GM23338 (cell line): ENCODE measurements around the gene CENPE. TPM values are rescaled to one million over a fixed set of nuclear protein-coding genes. Genes with fewer than 3 reads are reported as not detected.

Experiments used
- ATAC-seq: fragments of 200-7000 bp; cut with Tn5 transposase; 3 replicates; pipeline ENCODE4 v1.9.1; 2020
- DNase-seq: peaks from one replicate; pipeline ENCODE4 v3.0.0-alpha.2; 2015; ENCODE audit warnings: low spot score
- H2AFZ ChIP-seq: fragments of 200-600 bp; sonication (generic); 2 replicates; pipeline ENCODE4 v1.8.0; 2016; ENCODE audit warnings: antibody characterized with exemption, mild to moderate bottlenecking, moderate library complexity
- H3F3A ChIP-seq: fragments of 200-600 bp; sonication (generic); replicated peaks from 2 replicates; pipeline ENCODE4 v1.8.0; 2017; ENCODE audit warnings: antibody characterized with exemption, mixed run types, low read depth
- H3K27ac ChIP-seq: fragments of 200-600 bp; sonication (generic); 2 replicates; pipeline ENCODE4 v1.6.1; 2016; ENCODE audit warnings: low read depth
- H3K27me3 ChIP-seq: fragments of 200-600 bp; sonication (generic); 2 replicates; pipeline ENCODE4 v1.8.0; 2016; ENCODE audit warnings: mild to moderate bottlenecking, mixed run types, moderate library complexity; ENCODE audit not compliant: insufficient read depth
- H3K36me3 ChIP-seq: fragments of 200-600 bp; sonication (generic); 2 replicates; pipeline ENCODE4 v1.8.0; 2016; ENCODE audit warnings: mild to moderate bottlenecking; ENCODE audit not compliant: insufficient read depth
- H3K4me1 ChIP-seq: fragments of 200-600 bp; sonication (generic); 2 replicates; pipeline ENCODE4 v1.8.0; 2016; ENCODE audit warnings: mild to moderate bottlenecking, moderate library complexity; ENCODE audit not compliant: insufficient read depth
- H3K4me2 ChIP-seq: fragments of 200-600 bp; sonication (generic); 2 replicates; pipeline ENCODE4 v1.7.1; 2017; ENCODE audit warnings: mixed run types
- H3K4me3 ChIP-seq: fragments of 200-600 bp; sonication (generic); 2 replicates; pipeline ENCODE4 v1.6.1; 2016; ENCODE audit warnings: mixed run types
- H3K79me2 ChIP-seq: fragments of 200-600 bp; sonication (generic); replicated peaks from 2 replicates; pipeline ENCODE4 v1.8.0; 2017; ENCODE audit warnings: mild to moderate bottlenecking; ENCODE audit not compliant: insufficient read depth
- H3K9me2 ChIP-seq: fragments of 200-600 bp; sonication (generic); 2 replicates; pipeline ENCODE4 v1.8.0; 2017; ENCODE audit not compliant: insufficient read depth
- H4K20me1 ChIP-seq: fragments of 200-600 bp; sonication (generic); replicated peaks from 2 replicates; pipeline ENCODE4 v1.8.0; 2017; ENCODE audit warnings: mild to moderate bottlenecking; ENCODE audit not compliant: insufficient read depth
- H3K27ac Mint-ChIP-seq: 2 replicates; pipeline ENCODE4 v1.8.0; 2020; ENCODE audit warnings: inconsistent platforms, mild to moderate bottlenecking, moderate library complexity, mixed read lengths
- H3K27me3 Mint-ChIP-seq: 3 replicates; pipeline ENCODE4 v1.8.0; 2022; ENCODE audit warnings: low read depth, mild to moderate bottlenecking, moderate library complexity, mixed read lengths, inconsistent platforms; ENCODE audit not compliant: insufficient read depth, poor library complexity
- H3K36me3 Mint-ChIP-seq: 3 replicates; pipeline ENCODE4 v1.8.0; 2021; ENCODE audit warnings: low read depth, mild to moderate bottlenecking, inconsistent platforms, moderate library complexity, mixed read lengths
- H3K4me1 Mint-ChIP-seq: 3 replicates; pipeline ENCODE4 v1.8.0; 2020; ENCODE audit warnings: mild to moderate bottlenecking, inconsistent platforms, mixed read lengths
- H3K4me3 Mint-ChIP-seq: 3 replicates; pipeline ENCODE4 v1.8.0; 2021; ENCODE audit warnings: moderate library complexity, mild to moderate bottlenecking, inconsistent platforms, mixed read lengths
- H3K9me3 Mint-ChIP-seq: 3 replicates; pipeline ENCODE4 v1.8.0; 2020; ENCODE audit warnings: moderate library complexity, mild to moderate bottlenecking, inconsistent platforms, mixed read lengths
- CTCF ChIP-seq, 2 experiments: fragments of 200-600 bp in 1 of 2; sonication (generic) in 1 of 2; conservative IDR thresholded peaks; 2 replicates each; pipeline versions ENCODE4 v1.5.1 to v1.6.1; 2016 to 2017; ENCODE audit warnings: antibody characterized with exemption in 2 of 2, low read depth in 2 of 2, mild to moderate bottlenecking in 2 of 2, moderate library complexity in 1 of 2
- ETS1 ChIP-seq: IDR thresholded peaks from 2 replicates; pipeline ENCODE4 v1.6.1; 2016; ENCODE audit warnings: antibody characterized with exemption
- EZH2 ChIP-seq: fragments of 200-600 bp; sonication (generic); IDR thresholded peaks from one replicate; pipeline ENCODE4 v1.8.0; 2017; ENCODE audit warnings: antibody characterized with exemption, mild to moderate bottlenecking, low read depth; ENCODE audit not compliant: unreplicated experiment
- EZH2phosphoT487 ChIP-seq: fragments of 200-600 bp; sonication (generic); IDR thresholded peaks from one replicate; pipeline ENCODE4 v1.8.1; 2018; ENCODE audit warnings: antibody characterized with exemption; ENCODE audit not compliant: unreplicated experiment
- JUNB ChIP-seq: IDR thresholded peaks from one replicate; pipeline ENCODE4 v1.6.1; 2016; ENCODE audit warnings: antibody characterized with exemption; ENCODE audit not compliant: unreplicated experiment
- NANOG ChIP-seq: IDR thresholded peaks from 2 replicates; pipeline ENCODE4 v1.6.1; 2016; ENCODE audit warnings: antibody characterized with exemption, borderline replicate concordance
- POLR2AphosphoS5 ChIP-seq: IDR thresholded peaks from 2 replicates; pipeline ENCODE4 v1.6.1; 2016; ENCODE audit warnings: antibody characterized with exemption, low read depth
- STAT1 ChIP-seq: IDR thresholded peaks from one replicate; pipeline ENCODE4 v1.6.1; 2016; ENCODE audit warnings: antibody characterized with exemption; ENCODE audit not compliant: unreplicated experiment
- ZNF114 ChIP-seq: fragments of 250-450 bp; sonication (Bioruptor Pico); IDR thresholded peaks from 2 replicates; pipeline ENCODE4 v1.5.0; 2020; ENCODE audit warnings: mild to moderate bottlenecking, moderate library complexity
- polyA plus RNA-seq: library from polyadenylated mRNA; unstranded; fragments of >200 nt; fragmentation: Nextera tagmentation; extraction: Ambion mirVana; gene quantifications from 2 replicates; pipeline ENCODE4 v1.2.1, GENCODE V29; 2016
- total RNA-seq: library from RNA; depleted of rRNA; stranded (reverse); fragments of >200 nt; shearing (Covaris generic); gene quantifications from 2 replicates; pipeline ENCODE4 v1.2.3, GENCODE V29; 2014
- TF ChIP-seq, protein P1 (sequence below): fragments of 250-450 bp; sonication (Bioruptor Pico); IDR thresholded peaks from 2 replicates; pipeline ENCODE4 v1.5.0; 2020; ENCODE audit warnings: mild to moderate bottlenecking, moderate library complexity

Gene CENPE
- total and polyA plus RNA-seq, 2 experiments from 2014 or later, result 42.2 to 46.7 TPM

DNA sequence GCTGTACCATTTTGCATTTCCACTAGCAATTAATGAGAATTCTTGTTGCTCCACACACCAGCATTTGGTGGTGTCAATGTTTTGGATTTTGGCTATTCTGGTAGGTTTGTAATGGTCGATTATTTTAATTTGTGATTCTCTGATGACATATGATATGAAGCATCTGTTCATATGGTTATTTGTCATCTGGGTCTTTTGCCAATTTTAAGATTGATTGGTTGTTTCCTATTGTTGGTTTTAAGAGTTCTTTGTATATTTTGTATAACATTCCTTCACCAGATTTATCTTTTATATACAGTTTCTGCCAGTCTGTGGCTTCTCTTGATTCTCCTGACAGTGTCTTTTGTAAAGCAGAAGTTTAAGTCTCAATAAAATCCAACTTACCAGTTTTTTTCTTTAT is 80.0 kb downstream of the CENPE start (continued):
- TF ChIP-seq ETS1 (no peak), CTCF (conservative IDR thresholded peaks at IDR 0.05; ENCODE audit: low read depth in 2 of 2) (no peak), ZNF114 (no peak), POLR2AphosphoS5 (no peak), EZH2phosphoT487 (no peak), STAT1 (no peak), NANOG (no peak), JUNB (no peak), EZH2 (no peak)

DNA sequence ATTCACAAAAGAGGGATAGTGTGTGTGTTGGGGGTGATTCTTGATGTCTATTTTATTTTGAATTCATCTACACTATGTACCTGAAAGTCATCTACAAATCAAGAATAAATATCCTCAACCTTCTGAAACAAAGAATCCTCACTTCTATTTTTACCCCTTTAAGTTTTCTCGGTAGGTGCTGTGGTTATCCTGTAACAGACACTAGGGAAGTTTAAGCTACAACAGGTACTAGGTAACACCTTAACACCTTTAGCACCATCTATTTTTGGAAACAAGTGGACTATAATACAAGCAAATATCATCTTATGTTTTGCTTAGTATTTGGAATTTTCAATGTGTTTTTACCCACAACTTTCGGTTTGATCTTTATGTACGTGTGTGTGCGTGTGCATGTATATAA is 86.5 kb downstream of the CENPE start:
- Mint-ChIP-seq H3K27ac (no peak overlapping the region), H3K4me1 (no peaks in the 10 kb centered on the region), H3K36me3 (peaks cover 47% of the 10 kb centered on the region), H3K27me3 (no peaks in the 10 kb centered on the region), H3K4me3 (no peak overlapping the region), H3K9me3 (no peaks in the 10 kb centered on the region)
- Histone ChIP-seq H4K20me1 (no peaks in the 10 kb centered on the region), H3K79me2 (no peaks in the 10 kb centered on the region), H3F3A (no peaks in the 10 kb centered on the region), H3K4me2 (no peak overlapping the region), H3K27me3 (no peaks in the 10 kb centered on the region), H3K9me2 (no peaks in the 10 kb centered on the region), H3K36me3 (peaks cover 30% of the 10 kb centered on the region), H3K4me1 (no peaks in the 10 kb centered on the region), H3K4me3 (no peak overlapping the region), H2AFZ (no peak overlapping the region), H3K27ac (no peak overlapping the region)
- ATAC-seq (no peak), DNase-seq (no peak)
- no peak for TF ChIP-seq ZNF114
- TF ChIP-seq NANOG, result no peak

- Histone ChIP-seq H4K20me1 (no peaks in the 10 kb centered on the region), H3K27me3 (no peaks in the 10 kb centered on the region), H3F3A (no peaks in the 10 kb centered on the region), H2AFZ (no peak overlapping the region), H3K36me3 (peaks cover 31% of the 10 kb centered on the region), H3K27ac (no peak overlapping the region), H3K4me1 (no peaks in the 10 kb centered on the region), H3K4me2 (no peak overlapping the region), H3K79me2 (no peaks in the 10 kb centered on the region), H3K4me3 (no peak overlapping the region), H3K9me2 (no peaks in the 10 kb centered on the region)
- no peak overlapping the region for H3K4me3 Mint-ChIP-seq
- no peaks in the 10 kb centered on the region for H3K27me3 Mint-ChIP-seq
- no peak for ATAC-seq
- no peak overlapping the region for H3K27ac Mint-ChIP-seq
- H3K4me1 Mint-ChIP-seq, result no peaks in the 10 kb centered on the region
- peaks cover 49% of the 10 kb centered on the region for H3K36me3 Mint-ChIP-seq
- no peak for DNase-seq
- H3K9me3 Mint-ChIP-seq, result no peaks in the 10 kb centered on the region
- no peak for TF ChIP-seq ZNF114
- TF ChIP-seq JUNB, result no peak
- no peak for TF ChIP-seq NANOG
- no peak for TF ChIP-seq EZH2phosphoT487
- TF ChIP-seq, protein P1, sequence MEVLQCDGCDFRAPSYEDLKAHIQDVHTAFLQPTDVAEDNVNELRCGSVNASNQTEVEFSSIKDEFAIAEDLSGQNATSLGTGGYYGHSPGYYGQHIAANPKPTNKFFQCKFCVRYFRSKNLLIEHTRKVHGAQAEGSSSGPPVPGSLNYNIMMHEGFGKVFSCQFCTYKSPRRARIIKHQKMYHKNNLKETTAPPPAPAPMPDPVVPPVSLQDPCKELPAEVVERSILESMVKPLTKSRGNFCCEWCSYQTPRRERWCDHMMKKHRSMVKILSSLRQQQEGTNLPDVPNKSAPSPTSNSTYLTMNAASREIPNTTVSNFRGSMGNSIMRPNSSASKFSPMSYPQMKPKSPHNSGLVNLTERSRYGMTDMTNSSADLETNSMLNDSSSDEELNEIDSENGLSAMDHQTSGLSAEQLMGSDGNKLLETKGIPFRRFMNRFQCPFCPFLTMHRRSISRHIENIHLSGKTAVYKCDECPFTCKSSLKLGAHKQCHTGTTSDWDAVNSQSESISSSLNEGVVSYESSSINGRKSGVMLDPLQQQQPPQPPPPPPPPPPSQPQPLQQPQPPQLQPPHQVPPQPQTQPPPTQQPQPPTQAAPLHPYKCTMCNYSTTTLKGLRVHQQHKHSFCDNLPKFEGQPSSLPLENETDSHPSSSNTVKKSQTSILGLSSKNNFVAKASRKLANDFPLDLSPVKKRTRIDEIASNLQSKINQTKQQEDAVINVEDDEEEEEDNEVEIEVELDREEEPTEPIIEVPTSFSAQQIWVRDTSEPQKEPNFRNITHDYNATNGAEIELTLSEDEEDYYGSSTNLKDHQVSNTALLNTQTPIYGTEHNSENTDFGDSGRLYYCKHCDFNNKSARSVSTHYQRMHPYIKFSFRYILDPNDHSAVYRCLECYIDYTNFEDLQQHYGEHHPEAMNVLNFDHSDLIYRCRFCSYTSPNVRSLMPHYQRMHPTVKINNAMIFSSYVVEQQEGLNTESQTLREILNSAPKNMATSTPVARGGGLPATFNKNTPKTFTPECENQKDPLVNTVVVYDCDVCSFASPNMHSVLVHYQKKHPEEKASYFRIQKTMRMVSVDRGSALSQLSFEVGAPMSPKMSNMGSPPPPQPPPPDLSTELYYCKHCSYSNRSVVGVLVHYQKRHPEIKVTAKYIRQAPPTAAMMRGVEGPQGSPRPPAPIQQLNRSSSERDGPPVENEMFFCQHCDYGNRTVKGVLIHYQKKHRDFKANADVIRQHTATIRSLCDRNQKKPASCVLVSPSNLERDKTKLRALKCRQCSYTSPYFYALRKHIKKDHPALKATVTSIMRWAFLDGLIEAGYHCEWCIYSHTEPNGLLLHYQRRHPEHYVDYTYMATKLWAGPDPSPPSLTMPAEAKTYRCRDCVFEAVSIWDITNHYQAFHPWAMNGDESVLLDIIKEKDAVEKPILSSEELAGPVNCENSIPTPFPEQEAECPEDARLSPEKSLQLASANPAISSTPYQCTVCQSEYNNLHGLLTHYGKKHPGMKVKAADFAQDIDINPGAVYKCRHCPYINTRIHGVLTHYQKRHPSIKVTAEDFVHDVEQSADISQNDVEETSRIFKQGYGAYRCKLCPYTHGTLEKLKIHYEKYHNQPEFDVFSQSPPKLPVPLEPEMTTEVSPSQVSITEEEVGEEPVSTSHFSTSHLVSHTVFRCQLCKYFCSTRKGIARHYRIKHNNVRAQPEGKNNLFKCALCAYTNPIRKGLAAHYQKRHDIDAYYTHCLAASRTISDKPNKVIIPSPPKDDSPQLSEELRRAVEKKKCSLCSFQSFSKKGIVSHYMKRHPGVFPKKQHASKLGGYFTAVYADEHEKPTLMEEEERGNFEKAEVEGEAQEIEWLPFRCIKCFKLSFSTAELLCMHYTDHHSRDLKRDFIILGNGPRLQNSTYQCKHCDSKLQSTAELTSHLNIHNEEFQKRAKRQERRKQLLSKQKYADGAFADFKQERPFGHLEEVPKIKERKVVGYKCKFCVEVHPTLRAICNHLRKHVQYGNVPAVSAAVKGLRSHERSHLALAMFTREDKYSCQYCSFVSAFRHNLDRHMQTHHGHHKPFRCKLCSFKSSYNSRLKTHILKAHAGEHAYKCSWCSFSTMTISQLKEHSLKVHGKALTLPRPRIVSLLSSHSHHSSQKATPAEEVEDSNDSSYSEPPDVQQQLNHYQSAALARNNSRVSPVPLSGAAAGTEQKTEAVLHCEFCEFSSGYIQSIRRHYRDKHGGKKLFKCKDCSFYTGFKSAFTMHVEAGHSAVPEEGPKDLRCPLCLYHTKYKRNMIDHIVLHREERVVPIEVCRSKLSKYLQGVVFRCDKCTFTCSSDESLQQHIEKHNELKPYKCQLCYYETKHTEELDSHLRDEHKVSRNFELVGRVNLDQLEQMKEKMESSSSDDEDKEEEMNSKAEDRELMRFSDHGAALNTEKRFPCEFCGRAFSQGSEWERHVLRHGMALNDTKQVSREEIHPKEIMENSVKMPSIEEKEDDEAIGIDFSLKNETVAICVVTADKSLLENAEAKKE (CRISPR knock-in tag), result no peak
- TF ChIP-seq ETS1, result no peak
These were observed 89.6 kb downstream of the CENPE start for GRCh38 chr4:103108542-103108941.
